Chondrocyte (in vitro differentiated cells): ENCODE measurements around the gene VSIG4. TPM values are rescaled to one million over a fixed set of nuclear protein-coding genes. Genes with fewer than 3 reads are reported as not detected.

Experiments used
- DNase-seq: peaks from one replicate; pipeline ENCODE4 v3.0.0; 2021; ENCODE audit warnings: mixed read lengths, low spot score
- H3K27ac Mint-ChIP-seq: one replicate; pipeline ENCODE4 v1.8.0; 2021; ENCODE audit warnings: mild to moderate bottlenecking, moderate library complexity, mixed read lengths; ENCODE audit not compliant: unreplicated experiment
- H3K27me3 Mint-ChIP-seq: 2 replicates; pipeline ENCODE4 v1.8.0; 2021; ENCODE audit warnings: low read depth, mixed read lengths
- H3K36me3 Mint-ChIP-seq: 2 replicates; pipeline ENCODE4 v1.8.0; 2021; ENCODE audit warnings: low read depth, mixed read lengths
- H3K4me1 Mint-ChIP-seq: 2 replicates; pipeline ENCODE4 v1.8.0; 2021; ENCODE audit warnings: low read depth, mild to moderate bottlenecking, mixed read lengths
- H3K4me3 Mint-ChIP-seq: one replicate; pipeline ENCODE4 v1.8.0; 2021; ENCODE audit warnings: mild to moderate bottlenecking, moderate library complexity, mixed read lengths; ENCODE audit not compliant: unreplicated experiment
- H3K9me3 Mint-ChIP-seq: 2 replicates; pipeline ENCODE4 v1.8.0; 2021; ENCODE audit warnings: low read depth, mixed read lengths
- total RNA-seq: library from RNA; stranded (reverse); gene quantifications from 3 replicates; pipeline ENCODE4 v1.2.1, GENCODE V29; 2021
- TF ChIP-seq, protein P1 (sequence below): fragments of 200-600 bp; sonication (generic); IDR thresholded peaks from 2 replicates; pipeline ENCODE4 v1.5.0; 2021; ENCODE audit warnings: antibody characterized with exemption, mild to moderate bottlenecking, moderate library complexity

Gene VSIG4
- total RNA-seq, 1 donor from 2014 or later = not detected

DNA sequence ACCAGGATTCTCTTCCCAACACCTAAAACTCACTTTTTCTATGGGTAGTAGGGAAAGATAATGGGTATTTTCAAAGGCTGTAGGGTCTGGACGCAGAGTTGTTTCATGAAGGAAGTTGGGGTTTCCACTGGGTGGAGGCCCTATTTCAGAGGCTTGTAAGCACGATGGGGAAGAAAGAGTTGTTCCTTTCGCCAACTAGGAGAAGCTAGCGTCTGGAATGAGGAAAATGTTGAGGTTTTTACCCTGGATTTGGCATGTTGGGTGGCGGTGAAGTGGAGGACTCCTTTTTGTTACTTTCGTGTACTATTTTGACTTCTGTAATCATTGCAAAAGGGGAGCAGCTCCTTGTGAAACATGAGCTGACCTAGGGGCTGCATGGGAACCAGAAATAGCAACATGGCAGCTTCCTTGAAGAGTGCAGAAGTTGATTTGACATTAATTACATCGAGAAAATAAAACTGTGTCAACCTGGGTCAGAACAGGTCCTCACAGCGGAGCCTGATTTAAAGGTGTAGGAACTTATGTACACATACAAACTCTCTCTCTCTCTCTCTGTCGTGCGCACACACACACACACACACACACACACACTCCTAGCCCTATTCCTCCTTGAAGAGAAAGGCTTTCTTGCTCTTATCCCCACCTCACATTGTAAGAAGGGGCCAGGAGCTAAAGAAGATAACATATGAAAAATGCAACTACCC lies 19.1 kb downstream of the VSIG4 start:
- H3K9me3 Mint-ChIP-seq = peaks cover 11% of the 10 kb centered on the region
- H3K27ac Mint-ChIP-seq = no peak overlapping the region

GRCh38 chrX:66019974-66020373 lies 19.9 kb downstream of the VSIG4 start:
- Mint-ChIP-seq H3K27ac (no peak overlapping the region), H3K4me1 (no peaks in the 10 kb centered on the region), H3K9me3 (peaks cover 15% of the 10 kb centered on the region), H3K27me3 (no peaks in the 10 kb centered on the region), H3K36me3 (no peaks in the 10 kb centered on the region), H3K4me3 (no peak overlapping the region)
- TF ChIP-seq, protein P1, sequence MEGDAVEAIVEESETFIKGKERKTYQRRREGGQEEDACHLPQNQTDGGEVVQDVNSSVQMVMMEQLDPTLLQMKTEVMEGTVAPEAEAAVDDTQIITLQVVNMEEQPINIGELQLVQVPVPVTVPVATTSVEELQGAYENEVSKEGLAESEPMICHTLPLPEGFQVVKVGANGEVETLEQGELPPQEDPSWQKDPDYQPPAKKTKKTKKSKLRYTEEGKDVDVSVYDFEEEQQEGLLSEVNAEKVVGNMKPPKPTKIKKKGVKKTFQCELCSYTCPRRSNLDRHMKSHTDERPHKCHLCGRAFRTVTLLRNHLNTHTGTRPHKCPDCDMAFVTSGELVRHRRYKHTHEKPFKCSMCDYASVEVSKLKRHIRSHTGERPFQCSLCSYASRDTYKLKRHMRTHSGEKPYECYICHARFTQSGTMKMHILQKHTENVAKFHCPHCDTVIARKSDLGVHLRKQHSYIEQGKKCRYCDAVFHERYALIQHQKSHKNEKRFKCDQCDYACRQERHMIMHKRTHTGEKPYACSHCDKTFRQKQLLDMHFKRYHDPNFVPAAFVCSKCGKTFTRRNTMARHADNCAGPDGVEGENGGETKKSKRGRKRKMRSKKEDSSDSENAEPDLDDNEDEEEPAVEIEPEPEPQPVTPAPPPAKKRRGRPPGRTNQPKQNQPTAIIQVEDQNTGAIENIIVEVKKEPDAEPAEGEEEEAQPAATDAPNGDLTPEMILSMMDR = no peak
- DNase-seq = no peak

More for the DNA sequence above, 19.1 kb downstream of the VSIG4 start:
- no peak for DNase-seq
- Mint-ChIP-seq H3K4me1 (no peaks in the 10 kb centered on the region), H3K36me3 (no peaks in the 10 kb centered on the region), H3K4me3 (no peak overlapping the region), H3K27me3 (no peaks in the 10 kb centered on the region)
- TF ChIP-seq, protein P1 = no peak

DNA sequence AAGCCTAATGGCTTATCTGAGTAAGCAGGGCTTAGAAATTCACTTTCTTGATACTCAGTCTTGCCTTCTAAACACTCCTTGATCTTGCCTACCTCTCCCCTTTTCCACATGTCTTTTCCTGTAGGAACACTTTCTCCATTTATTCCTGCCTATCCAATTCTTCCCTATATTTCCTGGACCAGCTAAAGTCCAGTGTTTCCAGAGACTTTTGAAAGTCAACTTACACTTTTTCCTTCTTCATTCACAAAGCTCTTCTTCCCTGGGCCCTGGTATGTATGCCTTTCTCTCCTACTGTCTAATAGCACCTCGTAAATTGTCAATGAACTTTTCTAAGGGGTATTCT lies 20.6 kb downstream of the VSIG4 start:
- TF ChIP-seq, protein P1 = no peak
- Mint-ChIP-seq H3K36me3 (no peaks in the 10 kb centered on the region), H3K4me1 (no peaks in the 10 kb centered on the region), H3K9me3 (peaks cover 12% of the 10 kb centered on the region), H3K4me3 (no peak overlapping the region), H3K27ac (no peak overlapping the region), H3K27me3 (no peaks in the 10 kb centered on the region)
- DNase-seq = no peak

DNA sequence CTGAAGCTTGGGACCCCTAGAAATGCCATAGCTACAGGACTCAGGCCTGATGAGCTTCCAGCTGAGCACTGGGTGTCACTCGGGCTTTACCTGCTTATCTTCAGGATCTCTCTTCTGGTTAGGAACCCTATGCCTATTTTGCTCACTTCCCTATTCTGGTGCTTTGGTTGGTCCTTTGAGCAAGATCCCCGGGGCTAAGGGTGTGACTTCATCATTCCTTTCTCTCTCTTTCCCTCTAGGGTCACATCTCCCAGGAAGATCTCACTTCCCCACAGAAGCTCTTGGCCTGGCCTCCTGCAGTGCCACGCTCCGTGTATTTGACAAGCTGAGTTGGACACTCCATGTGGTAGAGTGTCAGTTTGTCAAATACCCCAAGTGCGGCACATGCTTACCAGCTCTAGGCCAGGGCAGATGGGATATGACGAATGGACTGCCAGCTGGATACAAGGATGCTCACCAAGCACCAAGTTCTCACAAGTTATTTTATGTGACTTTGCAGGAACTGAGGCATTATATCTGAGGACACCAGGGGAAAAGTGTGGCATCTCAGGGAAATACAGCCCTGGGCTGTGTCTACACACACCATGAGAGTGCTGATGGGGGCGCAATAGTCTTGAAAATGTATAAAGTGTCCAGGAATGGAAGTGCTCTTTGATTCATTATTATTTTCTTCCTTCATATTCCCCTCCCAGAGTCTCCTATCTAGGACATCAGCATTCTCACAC lies 21.1 kb downstream of the VSIG4 start:
- H3K9me3 Mint-ChIP-seq = peaks cover 11% of the 10 kb centered on the region
- H3K4me3 Mint-ChIP-seq = no peak overlapping the region
- H3K27ac Mint-ChIP-seq = no peak overlapping the region
- H3K4me1 Mint-ChIP-seq = no peaks in the 10 kb centered on the region
- TF ChIP-seq, protein P1 = no peak
- DNase-seq = no peak
- H3K27me3 Mint-ChIP-seq = no peaks in the 10 kb centered on the region
- H3K36me3 Mint-ChIP-seq = no peaks in the 10 kb centered on the region

DNA sequence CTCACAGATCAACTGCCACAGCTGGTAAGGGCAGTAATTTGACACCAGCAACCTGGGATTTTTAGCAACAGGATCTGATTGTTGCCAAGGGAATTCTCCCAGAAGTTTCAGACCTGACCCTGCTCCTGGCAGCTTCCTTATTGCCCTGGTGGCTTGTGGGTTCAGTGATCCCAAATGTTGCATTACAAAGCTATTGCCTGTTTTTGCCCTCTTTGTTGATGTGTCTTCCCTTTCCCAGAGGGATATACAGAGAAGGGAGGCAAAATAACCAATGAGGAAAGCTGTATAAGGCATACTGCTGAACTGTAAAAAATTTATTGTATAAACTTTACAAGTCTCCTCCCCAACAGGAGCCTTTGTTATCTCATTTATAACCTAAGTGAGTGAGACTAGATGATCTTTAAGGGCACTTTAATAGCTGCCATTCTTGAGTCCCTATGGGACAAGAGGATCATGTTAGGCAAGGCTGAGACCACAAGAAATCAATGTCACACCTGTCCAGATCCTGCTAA lies 22.2 kb downstream of the VSIG4 start:
- Mint-ChIP-seq H3K27me3 (no peaks in the 10 kb centered on the region), H3K27ac (no peak overlapping the region), H3K36me3 (no peaks in the 10 kb centered on the region), H3K4me3 (no peak overlapping the region), H3K9me3 (peaks cover 11% of the 10 kb centered on the region), H3K4me1 (no peaks in the 10 kb centered on the region)
- TF ChIP-seq, protein P1 = no peak
- DNase-seq = no peak
